Measurements from ENCODE around the gene ATG7. TPM values are rescaled to one million over a fixed set of nuclear protein-coding genes. Genes with fewer than 3 reads are reported as not detected.
A peak's percentile ranks its signal among the peaks of the same experiment; 100 is the strongest.

ATG7 gene
- total RNA-seq, 1 experiment from 2014 or later: 29.3 TPM

DNA sequence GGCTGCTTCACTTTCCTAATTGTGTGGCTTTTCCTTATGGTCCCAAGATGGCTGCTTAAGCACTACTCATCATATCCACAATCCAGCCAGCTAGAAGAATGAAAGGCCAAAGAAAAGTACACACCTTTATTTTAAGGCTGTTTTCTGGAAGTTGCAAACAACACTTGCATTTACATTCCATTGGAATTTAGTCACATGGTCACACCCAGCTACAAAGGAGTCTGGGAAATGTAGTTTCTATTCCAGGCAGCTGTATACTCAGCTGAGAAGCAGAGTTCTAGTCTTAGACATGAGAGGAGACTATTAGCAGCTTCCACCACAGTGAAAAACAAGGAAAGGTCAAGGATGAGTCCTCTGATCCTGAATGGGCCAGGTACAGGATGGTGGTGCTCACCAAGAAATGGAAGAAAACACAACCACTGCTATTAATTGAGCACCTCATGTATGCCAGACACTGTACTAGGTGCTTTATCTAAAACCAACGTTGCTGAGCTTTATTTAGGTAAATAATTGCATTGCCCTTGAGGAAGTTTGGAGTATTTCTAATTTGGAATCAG, 28.0 kb upstream of the ATG7 start:
- DNase-seq (ENCODE audit: low read depth, low spot score) (no peak), ATAC-seq (peak; percentile 65)
- TF ChIP-seq, protein P1, sequence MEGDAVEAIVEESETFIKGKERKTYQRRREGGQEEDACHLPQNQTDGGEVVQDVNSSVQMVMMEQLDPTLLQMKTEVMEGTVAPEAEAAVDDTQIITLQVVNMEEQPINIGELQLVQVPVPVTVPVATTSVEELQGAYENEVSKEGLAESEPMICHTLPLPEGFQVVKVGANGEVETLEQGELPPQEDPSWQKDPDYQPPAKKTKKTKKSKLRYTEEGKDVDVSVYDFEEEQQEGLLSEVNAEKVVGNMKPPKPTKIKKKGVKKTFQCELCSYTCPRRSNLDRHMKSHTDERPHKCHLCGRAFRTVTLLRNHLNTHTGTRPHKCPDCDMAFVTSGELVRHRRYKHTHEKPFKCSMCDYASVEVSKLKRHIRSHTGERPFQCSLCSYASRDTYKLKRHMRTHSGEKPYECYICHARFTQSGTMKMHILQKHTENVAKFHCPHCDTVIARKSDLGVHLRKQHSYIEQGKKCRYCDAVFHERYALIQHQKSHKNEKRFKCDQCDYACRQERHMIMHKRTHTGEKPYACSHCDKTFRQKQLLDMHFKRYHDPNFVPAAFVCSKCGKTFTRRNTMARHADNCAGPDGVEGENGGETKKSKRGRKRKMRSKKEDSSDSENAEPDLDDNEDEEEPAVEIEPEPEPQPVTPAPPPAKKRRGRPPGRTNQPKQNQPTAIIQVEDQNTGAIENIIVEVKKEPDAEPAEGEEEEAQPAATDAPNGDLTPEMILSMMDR (IDR thresholded peaks at IDR 0.05 in 2 of 3, conservative IDR thresholded peaks at IDR 0.05 in 1 of 3; ENCODE audit: borderline replicate concordance in 1 of 3, insufficient read depth in 1 of 3, low read depth in 2 of 3, low read length in 2 of 3): no peak
- TF ChIP-seq JUND (IDR thresholded peaks at IDR 0.05): no peak
- TF ChIP-seq FOSL1 (IDR thresholded peaks at IDR 0.05; ENCODE audit: low read depth): no peak
- no peak for TF ChIP-seq CEBPB (IDR thresholded peaks at IDR 0.05; ENCODE audit: low read depth)
- TF ChIP-seq, protein P2, sequence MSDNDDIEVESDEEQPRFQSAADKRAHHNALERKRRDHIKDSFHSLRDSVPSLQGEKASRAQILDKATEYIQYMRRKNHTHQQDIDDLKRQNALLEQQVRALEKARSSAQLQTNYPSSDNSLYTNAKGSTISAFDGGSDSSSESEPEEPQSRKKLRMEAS (IDR thresholded peaks at IDR 0.05): no peak
- no peak for TF ChIP-seq ZFX (IDR thresholded peaks at IDR 0.05)
- no peak for TF ChIP-seq POLR2A (IDR thresholded peaks at IDR 0.05; ENCODE audit: borderline replicate concordance, extremely low read depth, insufficient read depth, insufficient read length)
- TF ChIP-seq EGR1 (IDR thresholded peaks at IDR 0.05; ENCODE audit: low read depth): no peak
- no peak for TF ChIP-seq POLR2AphosphoS5 (IDR thresholded peaks at IDR 0.05; ENCODE audit: low read depth, low read length)
- no peak for TF ChIP-seq YY1 (IDR thresholded peaks at IDR 0.05; ENCODE audit: extremely low read depth, insufficient replicate concordance, low read depth, low read length)
- no peaks in the 10 kb centered on the region for H3K9me3 ChIP-seq (ENCODE audit: control insufficient read depth in 1 of 2, insufficient read depth in 1 of 2, low read depth in 1 of 2, low read length in 2 of 2)
- H3K9ac ChIP-seq (ENCODE audit: low read length): no peak overlapping the region
- no peak overlapping the region for H2AFZ ChIP-seq (ENCODE audit: low read depth, low read length, poor library complexity, severe bottlenecking)
- H3K4me1 ChIP-seq (ENCODE audit: control insufficient read depth in 1 of 2, insufficient read depth in 2 of 2, low read length in 2 of 2): peaks cover under 1 to 42% of the 10 kb centered on the region in 2 experiments; a peak in 3 of 4 replicates
- no peaks in the 10 kb centered on the region for H4K20me1 ChIP-seq (ENCODE audit: insufficient read depth)
- no peak overlapping the region for H3K4me3 ChIP-seq (replicated peaks in 1 of 2; ENCODE audit: low read depth in 1 of 2, low read length in 2 of 2)
- H3K27ac ChIP-seq (ENCODE audit: low read depth, low read length): no peak overlapping the region
- H3K27me3 ChIP-seq (ENCODE audit: insufficient read depth, low read length): no peaks in the 10 kb centered on the region
- POLR2A ChIA-PET: no interaction called here
- no TSS peak for BruUV-seq (replicated peaks)
- no peaks in the 10 kb centered on the region for H3K9me2 ChIP-seq (ENCODE audit: insufficient read depth)
- RAD21 ChIA-PET (ENCODE audit: low non-redundant PET in 1 of 2, low total read pairs in 2 of 2, uncharacterized antibody in 2 of 2, unreplicated experiment in 2 of 2): no interaction called here
- H3K4me2 ChIP-seq (ENCODE audit: low read length): no peak overlapping the region
- intact Hi-C loops (cut with micrococcal nuclease): no loop called here
- H3K36me3 ChIP-seq (ENCODE audit: control insufficient read depth in 1 of 2, insufficient read depth in 2 of 2, low read length in 2 of 2): no peaks in the 10 kb centered on the region
- H3K79me2 ChIP-seq (ENCODE audit: insufficient read depth, low read length): peaks cover 2% of the 10 kb centered on the region; the same call in 1 of the 2 replicates
- CTCF ChIA-PET: interaction anchor here (1.1 kb wide), 1 partner anchor 91 kb away, joined by 3 read pairs; no protein-coding TSS in a partner anchor

Data from HCT116 (cell line).